ENCODE measurements around the gene RASGRP2.

DNA sequence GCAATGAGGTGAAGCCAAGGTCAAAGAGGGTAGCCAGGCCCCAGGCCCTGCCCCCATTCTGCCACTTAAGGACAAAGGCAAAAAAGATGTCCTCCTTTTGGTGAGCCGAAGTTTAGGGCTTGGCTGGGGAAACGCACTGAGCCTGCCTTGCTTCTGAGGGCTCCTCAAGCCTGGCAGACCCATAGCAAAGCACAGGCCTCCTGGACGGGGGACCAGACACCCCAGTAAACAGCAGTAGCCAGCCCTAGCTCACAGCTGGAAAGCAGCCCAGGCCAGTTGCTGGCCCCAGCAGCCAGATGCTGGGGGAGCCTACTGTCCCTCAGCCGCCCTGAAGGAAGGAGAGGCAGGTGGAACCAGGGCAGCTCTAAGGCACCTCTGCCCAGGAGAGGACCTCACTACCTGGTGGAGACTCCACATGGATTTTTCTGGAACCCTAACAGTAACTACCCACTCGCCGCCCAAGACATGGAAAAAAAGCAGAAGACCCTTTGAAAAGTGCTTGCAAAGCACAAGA lies 19.6 kb upstream of the RASGRP2 start:
- TF ChIP-seq, protein P1, sequence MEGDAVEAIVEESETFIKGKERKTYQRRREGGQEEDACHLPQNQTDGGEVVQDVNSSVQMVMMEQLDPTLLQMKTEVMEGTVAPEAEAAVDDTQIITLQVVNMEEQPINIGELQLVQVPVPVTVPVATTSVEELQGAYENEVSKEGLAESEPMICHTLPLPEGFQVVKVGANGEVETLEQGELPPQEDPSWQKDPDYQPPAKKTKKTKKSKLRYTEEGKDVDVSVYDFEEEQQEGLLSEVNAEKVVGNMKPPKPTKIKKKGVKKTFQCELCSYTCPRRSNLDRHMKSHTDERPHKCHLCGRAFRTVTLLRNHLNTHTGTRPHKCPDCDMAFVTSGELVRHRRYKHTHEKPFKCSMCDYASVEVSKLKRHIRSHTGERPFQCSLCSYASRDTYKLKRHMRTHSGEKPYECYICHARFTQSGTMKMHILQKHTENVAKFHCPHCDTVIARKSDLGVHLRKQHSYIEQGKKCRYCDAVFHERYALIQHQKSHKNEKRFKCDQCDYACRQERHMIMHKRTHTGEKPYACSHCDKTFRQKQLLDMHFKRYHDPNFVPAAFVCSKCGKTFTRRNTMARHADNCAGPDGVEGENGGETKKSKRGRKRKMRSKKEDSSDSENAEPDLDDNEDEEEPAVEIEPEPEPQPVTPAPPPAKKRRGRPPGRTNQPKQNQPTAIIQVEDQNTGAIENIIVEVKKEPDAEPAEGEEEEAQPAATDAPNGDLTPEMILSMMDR (conservative IDR thresholded peaks at IDR 0.05): no peak
- TF ChIP-seq ZFX (IDR thresholded peaks at IDR 0.05): no peak

Measured in C4-2B (cell line).